ENCODE results near the gene FBRSL1. TPM values are rescaled to one million over a fixed set of nuclear protein-coding genes. Genes with fewer than 3 reads are reported as not detected.

The FBRSL1 gene
- total RNA-seq, 1 experiment from 2014 or later: 124 TPM

DNA sequence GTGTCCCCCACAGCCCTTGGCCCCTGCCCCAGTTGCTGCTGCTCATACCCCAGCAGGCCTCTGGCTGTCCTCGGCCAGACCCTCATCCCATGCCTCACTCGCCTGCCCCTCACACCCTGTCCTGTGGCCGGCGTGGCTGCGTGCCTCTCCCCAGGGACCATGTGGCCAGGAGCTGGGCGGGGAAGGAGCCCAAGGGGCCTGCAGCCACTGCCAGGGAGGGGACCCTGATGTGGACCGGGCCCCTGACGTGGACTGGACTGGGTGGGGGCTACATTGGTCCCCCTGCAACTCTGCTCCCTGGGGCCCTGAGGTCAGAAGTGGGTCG lies 10.9 kb downstream of the FBRSL1 start:
- no peak overlapping the region for H3K4me3 ChIP-seq (replicated peaks in 1 of 2; ENCODE audit: low read depth in 1 of 2, low read length in 2 of 2)
- H3K27me3 ChIP-seq (ENCODE audit: insufficient read depth, low read length): no peaks in the 10 kb centered on the region
- H3K9ac ChIP-seq (ENCODE audit: low read length): no peak overlapping the region
- no peaks in the 10 kb centered on the region for H3K36me3 ChIP-seq (ENCODE audit: control insufficient read depth in 1 of 2, insufficient read depth in 2 of 2, low read length in 2 of 2)
- RAD21 ChIA-PET (ENCODE audit: low non-redundant PET in 1 of 2, low total read pairs in 2 of 2, uncharacterized antibody in 2 of 2, unreplicated experiment in 2 of 2): no interaction called here
- TF ChIP-seq CEBPB (IDR thresholded peaks at IDR 0.05; ENCODE audit: low read depth): no peak
- no peak for TF ChIP-seq POLR2AphosphoS5 (IDR thresholded peaks at IDR 0.05; ENCODE audit: low read depth, low read length)
- TF ChIP-seq, protein P1, sequence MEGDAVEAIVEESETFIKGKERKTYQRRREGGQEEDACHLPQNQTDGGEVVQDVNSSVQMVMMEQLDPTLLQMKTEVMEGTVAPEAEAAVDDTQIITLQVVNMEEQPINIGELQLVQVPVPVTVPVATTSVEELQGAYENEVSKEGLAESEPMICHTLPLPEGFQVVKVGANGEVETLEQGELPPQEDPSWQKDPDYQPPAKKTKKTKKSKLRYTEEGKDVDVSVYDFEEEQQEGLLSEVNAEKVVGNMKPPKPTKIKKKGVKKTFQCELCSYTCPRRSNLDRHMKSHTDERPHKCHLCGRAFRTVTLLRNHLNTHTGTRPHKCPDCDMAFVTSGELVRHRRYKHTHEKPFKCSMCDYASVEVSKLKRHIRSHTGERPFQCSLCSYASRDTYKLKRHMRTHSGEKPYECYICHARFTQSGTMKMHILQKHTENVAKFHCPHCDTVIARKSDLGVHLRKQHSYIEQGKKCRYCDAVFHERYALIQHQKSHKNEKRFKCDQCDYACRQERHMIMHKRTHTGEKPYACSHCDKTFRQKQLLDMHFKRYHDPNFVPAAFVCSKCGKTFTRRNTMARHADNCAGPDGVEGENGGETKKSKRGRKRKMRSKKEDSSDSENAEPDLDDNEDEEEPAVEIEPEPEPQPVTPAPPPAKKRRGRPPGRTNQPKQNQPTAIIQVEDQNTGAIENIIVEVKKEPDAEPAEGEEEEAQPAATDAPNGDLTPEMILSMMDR (IDR thresholded peaks at IDR 0.05 in 2 of 3, conservative IDR thresholded peaks at IDR 0.05 in 1 of 3; ENCODE audit: borderline replicate concordance in 1 of 3, insufficient read depth in 1 of 3, low read depth in 2 of 3, low read length in 2 of 3): no peak
- no peak for TF ChIP-seq ELF1 (IDR thresholded peaks at IDR 0.05; ENCODE audit: borderline replicate concordance, low read depth)
- TF ChIP-seq EZH2 (IDR thresholded peaks at IDR 0.05): no peak
- TF ChIP-seq, protein P2, sequence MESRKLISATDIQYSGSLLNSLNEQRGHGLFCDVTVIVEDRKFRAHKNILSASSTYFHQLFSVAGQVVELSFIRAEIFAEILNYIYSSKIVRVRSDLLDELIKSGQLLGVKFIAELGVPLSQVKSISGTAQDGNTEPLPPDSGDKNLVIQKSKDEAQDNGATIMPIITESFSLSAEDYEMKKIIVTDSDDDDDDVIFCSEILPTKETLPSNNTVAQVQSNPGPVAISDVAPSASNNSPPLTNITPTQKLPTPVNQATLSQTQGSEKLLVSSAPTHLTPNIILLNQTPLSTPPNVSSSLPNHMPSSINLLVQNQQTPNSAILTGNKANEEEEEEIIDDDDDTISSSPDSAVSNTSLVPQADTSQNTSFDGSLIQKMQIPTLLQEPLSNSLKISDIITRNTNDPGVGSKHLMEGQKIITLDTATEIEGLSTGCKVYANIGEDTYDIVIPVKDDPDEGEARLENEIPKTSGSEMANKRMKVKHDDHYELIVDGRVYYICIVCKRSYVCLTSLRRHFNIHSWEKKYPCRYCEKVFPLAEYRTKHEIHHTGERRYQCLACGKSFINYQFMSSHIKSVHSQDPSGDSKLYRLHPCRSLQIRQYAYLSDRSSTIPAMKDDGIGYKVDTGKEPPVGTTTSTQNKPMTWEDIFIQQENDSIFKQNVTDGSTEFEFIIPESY (IDR thresholded peaks at IDR 0.05; ENCODE audit: extremely low read depth, insufficient replicate concordance, low read length): no peak
- no peak for TF ChIP-seq RAD21 (IDR thresholded peaks at IDR 0.05; ENCODE audit: low read depth)
- TF ChIP-seq POLR2A (IDR thresholded peaks at IDR 0.05; ENCODE audit: borderline replicate concordance, extremely low read depth, insufficient read depth, insufficient read length): no peak
- TF ChIP-seq, protein P3, sequence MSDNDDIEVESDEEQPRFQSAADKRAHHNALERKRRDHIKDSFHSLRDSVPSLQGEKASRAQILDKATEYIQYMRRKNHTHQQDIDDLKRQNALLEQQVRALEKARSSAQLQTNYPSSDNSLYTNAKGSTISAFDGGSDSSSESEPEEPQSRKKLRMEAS (IDR thresholded peaks at IDR 0.05): no peak
- no peak for TF ChIP-seq SP1 (IDR thresholded peaks at IDR 0.05; ENCODE audit: low read depth)
- no peak for TF ChIP-seq YY1 (IDR thresholded peaks at IDR 0.05; ENCODE audit: extremely low read depth, insufficient replicate concordance, low read depth, low read length)
- TF ChIP-seq ZNF274 (IDR thresholded peaks at IDR 0.05; ENCODE audit: low read depth, low read length): no peak
- TF ChIP-seq FOSL1 (IDR thresholded peaks at IDR 0.05; ENCODE audit: low read depth): no peak
- no peak for TF ChIP-seq ZFX (IDR thresholded peaks at IDR 0.05)
- H3K27ac ChIP-seq (ENCODE audit: low read depth, low read length): no peak overlapping the region
- no TSS peak for BruUV-seq (replicated peaks)
- no peaks in the 10 kb centered on the region for H3K9me2 ChIP-seq (ENCODE audit: insufficient read depth)
- H2AFZ ChIP-seq (ENCODE audit: low read depth, low read length, poor library complexity, severe bottlenecking): no peak overlapping the region
- peaks cover 98% of the 10 kb centered on the region for H3K79me2 ChIP-seq (ENCODE audit: insufficient read depth, low read length)
- intact Hi-C loops (cut with micrococcal nuclease): no loop called here
- no peaks in the 10 kb centered on the region for H3K9me3 ChIP-seq (ENCODE audit: control insufficient read depth in 1 of 2, insufficient read depth in 1 of 2, low read depth in 1 of 2, low read length in 2 of 2)
- DNase-seq (ENCODE audit: low read depth, low spot score) (no peak), ATAC-seq (no peak)
- H3K4me2 ChIP-seq (ENCODE audit: low read length): no peak overlapping the region
- CTCF ChIA-PET: no interaction called here
- peaks cover 13% of the 10 kb centered on the region; the same call in 1 of the 2 replicates for H4K20me1 ChIP-seq (ENCODE audit: insufficient read depth)
- peaks cover 17 to 27% of the 10 kb centered on the region in 2 experiments for H3K4me1 ChIP-seq (ENCODE audit: control insufficient read depth in 1 of 2, insufficient read depth in 2 of 2, low read length in 2 of 2)
- POLR2A ChIA-PET: no interaction called here
